Retinal pigment epithelial cell (primary cell): ENCODE data around the gene DCK.

Source experiments
- DNase-seq: peaks from one replicate; pipeline ENCODE4 v3.0.0-alpha.2; 2010; ENCODE audit warnings: low read depth
- H3K4me3 ChIP-seq: 2 replicates; pipeline ENCODE4 v1.5.1; 2011; ENCODE audit warnings: mild to moderate bottlenecking, low read length, control low read depth, moderate library complexity
- TF ChIP-seq, protein P1 (sequence below): conservative IDR thresholded peaks from 2 replicates; pipeline ENCODE4 v1.5.1; 2011; ENCODE audit warnings: low read depth, low read length, control low read depth, inconsistent platforms

The DCK gene

GRCh38 chr4:71074452-71075299 lies 81.2 kb downstream of the DCK start:
- DNase-seq, result no peak
- TF ChIP-seq, protein P1, sequence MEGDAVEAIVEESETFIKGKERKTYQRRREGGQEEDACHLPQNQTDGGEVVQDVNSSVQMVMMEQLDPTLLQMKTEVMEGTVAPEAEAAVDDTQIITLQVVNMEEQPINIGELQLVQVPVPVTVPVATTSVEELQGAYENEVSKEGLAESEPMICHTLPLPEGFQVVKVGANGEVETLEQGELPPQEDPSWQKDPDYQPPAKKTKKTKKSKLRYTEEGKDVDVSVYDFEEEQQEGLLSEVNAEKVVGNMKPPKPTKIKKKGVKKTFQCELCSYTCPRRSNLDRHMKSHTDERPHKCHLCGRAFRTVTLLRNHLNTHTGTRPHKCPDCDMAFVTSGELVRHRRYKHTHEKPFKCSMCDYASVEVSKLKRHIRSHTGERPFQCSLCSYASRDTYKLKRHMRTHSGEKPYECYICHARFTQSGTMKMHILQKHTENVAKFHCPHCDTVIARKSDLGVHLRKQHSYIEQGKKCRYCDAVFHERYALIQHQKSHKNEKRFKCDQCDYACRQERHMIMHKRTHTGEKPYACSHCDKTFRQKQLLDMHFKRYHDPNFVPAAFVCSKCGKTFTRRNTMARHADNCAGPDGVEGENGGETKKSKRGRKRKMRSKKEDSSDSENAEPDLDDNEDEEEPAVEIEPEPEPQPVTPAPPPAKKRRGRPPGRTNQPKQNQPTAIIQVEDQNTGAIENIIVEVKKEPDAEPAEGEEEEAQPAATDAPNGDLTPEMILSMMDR, result no peak
- peak overlapping the region; percentile 19 for H3K4me3 ChIP-seq
